ENCODE results near the gene GRK5. TPM values are rescaled to one million over a fixed set of nuclear protein-coding genes. Genes with fewer than 3 reads are reported as not detected.
A peak's percentile ranks its signal among the peaks of the same experiment; 100 is the strongest.

The GRK5 gene
- total and polyA plus RNA-seq, 12 donors, result 9.3 to 96.4 (median 21.5) TPM

DNA sequence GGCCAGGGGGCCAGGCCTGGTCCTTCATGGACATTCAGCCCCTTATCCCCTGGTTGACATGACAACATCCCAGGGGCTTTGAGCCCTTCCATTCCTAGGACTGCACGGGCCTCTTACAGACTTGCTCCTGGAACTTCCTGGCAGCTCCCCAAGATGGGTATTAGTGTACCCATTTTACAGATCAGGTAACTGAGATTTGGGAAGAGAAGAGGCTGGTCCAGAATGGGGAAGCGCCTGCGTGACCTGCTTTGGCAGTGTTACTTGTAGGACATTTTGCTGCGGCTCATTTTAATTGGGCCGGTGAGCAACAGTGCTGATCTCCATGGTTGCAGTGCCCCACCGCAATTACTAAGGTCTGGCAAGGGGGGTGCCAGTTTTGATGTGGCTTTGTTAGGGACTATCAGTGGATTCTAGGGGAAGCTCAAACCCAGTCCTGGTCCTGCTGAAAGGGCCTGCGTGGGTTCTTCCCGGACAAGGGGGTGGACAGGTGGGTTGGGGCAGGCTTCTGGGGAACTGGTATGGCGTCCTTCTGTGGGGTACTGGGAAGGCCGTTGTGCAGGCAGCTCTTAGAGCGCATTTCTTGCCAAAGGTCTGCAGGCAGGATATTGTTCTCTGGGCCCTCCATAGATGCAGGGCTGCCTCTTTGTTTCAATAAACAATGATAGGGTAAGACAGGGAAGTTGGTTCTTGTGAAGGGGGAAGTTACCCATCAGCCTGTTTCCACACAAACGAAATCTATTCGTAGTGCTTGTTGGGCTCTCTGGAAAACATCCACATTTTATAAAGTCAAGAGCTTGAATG lies 197.5 kb downstream of the GRK5 start:
- Histone ChIP-seq H3K36me3 (replicated peaks in 1 of 2) (no peaks in the 10 kb centered on the region), H3K27me3 (no peaks in the 10 kb centered on the region), H3K27ac (peak overlapping the region in 3 of 5 donors; percentile 21 to 59 (median 41)), H3K4me3 (no peak overlapping the region), H3K9me3 (replicated peaks in 1 of 3) (no peaks in the 10 kb centered on the region), H3K4me1 (replicated peaks in 1 of 2) (peaks cover 0 to 15% of the 10 kb centered on the region in 2 donors)
- DNase-seq, result no peak
- intact Hi-C loops (cut with DNase I), result no loop called here
- TF ChIP-seq POLR2A (IDR thresholded peaks at IDR 0.05), result no peak
- TF ChIP-seq, protein P1, sequence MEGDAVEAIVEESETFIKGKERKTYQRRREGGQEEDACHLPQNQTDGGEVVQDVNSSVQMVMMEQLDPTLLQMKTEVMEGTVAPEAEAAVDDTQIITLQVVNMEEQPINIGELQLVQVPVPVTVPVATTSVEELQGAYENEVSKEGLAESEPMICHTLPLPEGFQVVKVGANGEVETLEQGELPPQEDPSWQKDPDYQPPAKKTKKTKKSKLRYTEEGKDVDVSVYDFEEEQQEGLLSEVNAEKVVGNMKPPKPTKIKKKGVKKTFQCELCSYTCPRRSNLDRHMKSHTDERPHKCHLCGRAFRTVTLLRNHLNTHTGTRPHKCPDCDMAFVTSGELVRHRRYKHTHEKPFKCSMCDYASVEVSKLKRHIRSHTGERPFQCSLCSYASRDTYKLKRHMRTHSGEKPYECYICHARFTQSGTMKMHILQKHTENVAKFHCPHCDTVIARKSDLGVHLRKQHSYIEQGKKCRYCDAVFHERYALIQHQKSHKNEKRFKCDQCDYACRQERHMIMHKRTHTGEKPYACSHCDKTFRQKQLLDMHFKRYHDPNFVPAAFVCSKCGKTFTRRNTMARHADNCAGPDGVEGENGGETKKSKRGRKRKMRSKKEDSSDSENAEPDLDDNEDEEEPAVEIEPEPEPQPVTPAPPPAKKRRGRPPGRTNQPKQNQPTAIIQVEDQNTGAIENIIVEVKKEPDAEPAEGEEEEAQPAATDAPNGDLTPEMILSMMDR (IDR thresholded peaks at IDR 0.05), result no peak
- 82 to 86% (median 85%) methylated on average over 9 to 13 of the region's 13 CpGs for WGBS, 4 donors

DNA sequence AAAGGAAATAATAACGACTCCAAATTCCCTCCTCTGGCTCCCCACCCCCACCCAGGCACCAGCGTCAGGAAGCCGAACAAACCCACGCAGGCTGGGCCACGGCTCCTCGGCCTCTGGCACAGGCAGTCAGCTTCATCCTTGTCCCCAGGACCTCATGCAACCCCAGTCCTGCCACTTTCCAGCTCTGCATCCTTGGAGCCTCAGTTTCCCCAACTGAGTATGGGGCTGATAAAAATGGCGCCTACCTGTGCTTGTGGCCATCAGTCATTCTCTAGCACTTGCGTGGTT lies 198.1 kb downstream of the GRK5 start:
- Histone ChIP-seq H3K4me1 (replicated peaks in 1 of 2) (peaks cover 0 to 17% of the 10 kb centered on the region in 2 donors), H3K27me3 (no peaks in the 10 kb centered on the region), H3K9me3 (replicated peaks in 1 of 3) (no peaks in the 10 kb centered on the region), H3K27ac (peak overlapping the region in 2 of 5 donors; percentile 41 to 59), H3K4me3 (no peak overlapping the region), H3K36me3 (replicated peaks in 1 of 2) (no peaks in the 10 kb centered on the region)
- WGBS, 4 donors, result 72 to 84% (median 75%) methylated on average over 8 of the region's 8 CpGs
- intact Hi-C loops (cut with DNase I), result no loop called here
- TF ChIP-seq, protein P1 (IDR thresholded peaks at IDR 0.05), result no peak
- TF ChIP-seq POLR2A (IDR thresholded peaks at IDR 0.05), result no peak
- DNase-seq, result no peak

DNA sequence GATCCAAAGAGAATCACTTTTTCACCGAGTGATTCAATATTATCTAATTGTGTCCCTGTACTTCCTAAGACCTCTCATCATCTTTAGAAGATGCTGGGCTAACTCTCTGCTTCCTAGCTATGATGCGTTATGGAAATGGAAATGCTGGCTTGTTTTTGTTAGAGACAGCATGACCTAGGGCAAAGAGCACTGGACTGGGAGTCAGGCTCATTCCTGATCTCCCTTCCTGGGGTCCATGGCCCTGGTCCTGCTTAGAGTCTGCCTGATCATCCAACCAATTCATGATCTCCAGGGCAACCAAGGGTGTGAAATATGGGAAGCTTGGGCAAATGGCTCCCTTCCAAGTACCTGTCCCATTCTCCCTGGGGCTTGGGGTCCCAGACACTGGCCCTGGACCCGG lies 198.8 kb downstream of the GRK5 start:
- Histone ChIP-seq H3K4me3 (no peak overlapping the region), H3K4me1 (replicated peaks in 1 of 2) (peaks cover 0 to 21% of the 10 kb centered on the region in 2 donors), H3K9me3 (replicated peaks in 1 of 3) (no peaks in the 10 kb centered on the region), H3K36me3 (replicated peaks in 1 of 2) (no peaks in the 10 kb centered on the region), H3K27me3 (no peaks in the 10 kb centered on the region), H3K27ac (peak overlapping the region in 4 of 5 donors; percentile 16 to 64 (median 31))
- intact Hi-C loops (cut with DNase I), result no loop called here
- no peak for DNase-seq
- TF ChIP-seq POLR2A (IDR thresholded peaks at IDR 0.05), result no peak
- 85 to 98% (median 89%) methylated on average over 3 of the region's 3 CpGs for WGBS, 4 donors

DNA sequence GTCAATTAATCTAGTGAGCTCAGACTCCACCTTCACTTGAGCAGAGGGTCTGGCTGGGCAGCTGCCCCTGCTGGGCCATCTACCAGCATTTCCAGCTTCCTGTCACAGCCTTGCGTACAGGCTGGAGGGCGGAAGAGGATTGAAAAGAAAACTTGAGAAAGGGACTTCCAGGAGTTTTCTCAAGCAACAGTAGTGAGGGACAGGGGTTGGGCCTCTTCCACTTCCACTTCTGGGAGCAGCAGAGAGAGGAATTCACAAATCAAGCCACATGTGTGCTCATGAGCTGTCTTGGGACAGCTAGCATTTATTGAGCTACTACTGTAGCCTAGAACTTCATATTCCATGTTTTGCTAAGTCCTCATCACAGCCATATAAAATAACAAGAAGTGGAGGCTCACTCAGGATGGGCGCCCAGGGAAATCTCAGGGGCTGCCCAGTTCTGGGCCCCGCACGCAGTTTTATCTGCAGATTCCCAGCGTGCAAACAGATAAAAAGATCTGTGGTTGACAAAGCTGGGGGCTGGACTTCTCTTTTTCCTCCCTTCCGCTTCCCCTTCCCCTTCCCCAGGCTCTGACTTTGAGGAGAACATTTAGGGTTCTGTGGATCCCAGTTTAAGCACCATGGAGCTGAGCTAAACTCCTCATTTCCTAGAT lies 199.4 kb downstream of the GRK5 start:
- Histone ChIP-seq H3K9me3 (replicated peaks in 1 of 3) (no peaks in the 10 kb centered on the region), H3K36me3 (replicated peaks in 1 of 2) (no peaks in the 10 kb centered on the region), H3K4me3 (no peak overlapping the region), H3K27ac (peak overlapping the region; percentile 16 to 64 (median 41)), H3K27me3 (no peaks in the 10 kb centered on the region), H3K4me1 (replicated peaks in 1 of 2) (peaks cover 0 to 15% of the 10 kb centered on the region in 2 donors)
- intact Hi-C loops (cut with DNase I), result no loop called here
- no peak for DNase-seq
- WGBS, 4 donors, result 76 to 86% (median 81%) methylated on average over 6 to 7 of the region's 7 CpGs
- TF ChIP-seq, protein P1 (IDR thresholded peaks at IDR 0.05), result no peak
- TF ChIP-seq POLR2A (IDR thresholded peaks at IDR 0.05), result no peak
